ENCODE measurements around the gene LGALS4.

- TF ChIP-seq TAF1 (IDR thresholded peaks at IDR 0.05; ENCODE audit: low read depth) (no peak), FOXM1 (IDR thresholded peaks at IDR 0.05; ENCODE audit: borderline replicate concordance, low read depth) (no peak), EP300 (IDR thresholded peaks at IDR 0.05; ENCODE audit: borderline replicate concordance) (no peak), CEBPB (IDR thresholded peaks at IDR 0.05) (no peak), NFIC (IDR thresholded peaks at IDR 0.05) (no peak), USF1 (IDR thresholded peaks at IDR 0.05) (no peak), TCF12 (IDR thresholded peaks at IDR 0.05; ENCODE audit: low read depth) (no peak), MAX (IDR thresholded peaks at IDR 0.05) (no peak), ZBTB7A (IDR thresholded peaks at IDR 0.05; ENCODE audit: low read depth) (no peak), RAD21 (IDR thresholded peaks at IDR 0.05; ENCODE audit: low read depth) (no peak)
These were observed 11.2 kb downstream of the LGALS4 start for GRCh38 chr19:38801359-38802095.
